Fibroblast of mammary gland (primary cell): ENCODE measurements around the gene APELA.
"Not testable (repeated sequence)": the region's sequence is repeated elsewhere in the genome, so short reads cannot be mapped to it uniquely, and the experiment has no call there.

Source experiments
- DNase-seq: peaks from one replicate; pipeline ENCODE4 v3.0.0-alpha.2; 2010; ENCODE audit warnings: low read depth
- H3K4me3 ChIP-seq: 2 replicates; pipeline ENCODE4 v1.5.1; 2011; ENCODE audit warnings: low read depth, mild to moderate bottlenecking, low read length, moderate library complexity; ENCODE audit not compliant: control insufficient read depth
- TF ChIP-seq, protein P1 (sequence below): conservative IDR thresholded peaks from 2 replicates; pipeline ENCODE4 v1.5.1; 2011; ENCODE audit warnings: low read depth, low read length, inconsistent platforms; ENCODE audit not compliant: control insufficient read depth, insufficient read depth

The APELA gene

DNA sequence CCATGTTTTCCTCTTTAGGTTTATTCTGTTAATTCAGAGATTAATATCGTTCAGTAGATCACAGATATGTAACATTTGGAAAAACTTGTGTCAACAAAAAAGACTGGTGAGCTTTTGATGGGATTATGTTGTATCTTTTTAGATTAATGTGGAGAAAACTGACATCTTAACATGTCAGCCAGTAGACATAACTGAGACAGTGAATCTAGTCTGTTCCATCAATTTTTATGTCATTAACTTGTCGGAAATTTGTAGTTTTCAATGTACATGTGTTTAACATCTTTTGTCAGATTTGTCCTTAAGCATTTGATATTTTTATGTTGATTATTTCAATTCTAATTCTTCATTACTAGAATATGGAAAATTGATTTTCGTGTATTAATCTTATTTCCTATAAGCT lies 42.0 kb downstream of the APELA start:
- TF ChIP-seq, protein P1, sequence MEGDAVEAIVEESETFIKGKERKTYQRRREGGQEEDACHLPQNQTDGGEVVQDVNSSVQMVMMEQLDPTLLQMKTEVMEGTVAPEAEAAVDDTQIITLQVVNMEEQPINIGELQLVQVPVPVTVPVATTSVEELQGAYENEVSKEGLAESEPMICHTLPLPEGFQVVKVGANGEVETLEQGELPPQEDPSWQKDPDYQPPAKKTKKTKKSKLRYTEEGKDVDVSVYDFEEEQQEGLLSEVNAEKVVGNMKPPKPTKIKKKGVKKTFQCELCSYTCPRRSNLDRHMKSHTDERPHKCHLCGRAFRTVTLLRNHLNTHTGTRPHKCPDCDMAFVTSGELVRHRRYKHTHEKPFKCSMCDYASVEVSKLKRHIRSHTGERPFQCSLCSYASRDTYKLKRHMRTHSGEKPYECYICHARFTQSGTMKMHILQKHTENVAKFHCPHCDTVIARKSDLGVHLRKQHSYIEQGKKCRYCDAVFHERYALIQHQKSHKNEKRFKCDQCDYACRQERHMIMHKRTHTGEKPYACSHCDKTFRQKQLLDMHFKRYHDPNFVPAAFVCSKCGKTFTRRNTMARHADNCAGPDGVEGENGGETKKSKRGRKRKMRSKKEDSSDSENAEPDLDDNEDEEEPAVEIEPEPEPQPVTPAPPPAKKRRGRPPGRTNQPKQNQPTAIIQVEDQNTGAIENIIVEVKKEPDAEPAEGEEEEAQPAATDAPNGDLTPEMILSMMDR, result no peak
- H3K4me3 ChIP-seq, result no peak overlapping the region
- no peak for DNase-seq

DNA sequence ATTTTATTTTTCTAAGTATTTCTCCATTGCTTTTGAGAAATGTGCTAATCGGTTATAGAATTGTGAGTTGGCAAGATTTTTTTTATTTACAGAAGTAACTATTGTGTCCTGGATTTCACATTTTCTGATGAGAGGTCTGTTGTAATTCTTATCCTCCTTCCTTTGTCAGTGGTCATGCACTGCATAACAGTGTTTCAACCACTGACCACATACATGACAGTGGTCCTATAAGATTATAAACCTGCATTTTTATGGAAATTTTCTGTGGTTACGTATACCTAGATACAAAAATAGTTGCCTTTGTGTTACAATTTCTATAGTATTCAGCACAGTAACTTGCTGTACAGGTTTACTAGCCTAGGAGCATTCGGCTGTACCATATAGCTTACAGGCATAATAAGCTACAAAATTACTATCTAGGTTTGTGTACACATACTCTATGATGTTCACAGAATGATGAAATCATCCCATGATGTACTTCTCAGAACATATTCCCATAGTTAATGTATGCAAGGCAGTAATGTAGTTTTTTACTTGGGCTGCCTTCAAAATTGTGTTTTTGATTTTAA lies 47.8 kb downstream of the APELA start:
- TF ChIP-seq, protein P1, result no peak
- no peak for DNase-seq
- no peak overlapping the region for H3K4me3 ChIP-seq

GRCh38 chr4:164926301-164926700 lies 49.3 kb downstream of the APELA start:
- peak; percentile 34 for DNase-seq
- TF ChIP-seq, protein P1, result no peak
- H3K4me3 ChIP-seq, result no peak overlapping the region

DNA sequence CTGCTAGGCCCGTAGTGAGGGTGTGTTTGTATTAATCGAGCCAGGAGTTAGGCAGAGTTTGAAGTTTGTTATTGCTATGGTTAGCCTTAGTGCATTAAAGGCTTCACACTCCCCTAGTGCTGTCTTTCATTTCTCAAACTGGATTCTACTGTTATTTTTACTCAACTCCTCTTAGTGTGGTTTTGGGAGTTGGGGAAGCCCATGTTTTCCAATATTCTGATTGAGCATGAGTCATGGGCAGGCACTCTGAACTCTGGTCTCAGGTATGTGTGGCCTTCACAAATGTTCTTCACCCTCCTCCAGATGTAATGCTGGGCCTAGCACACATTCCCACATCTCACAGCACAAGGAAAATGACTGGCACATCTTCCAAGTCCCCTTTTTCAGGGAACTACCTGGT lies 50.1 kb downstream of the APELA start:
- DNase-seq, result peak; percentile 34
- H3K4me3 ChIP-seq, result not testable (repeated sequence)

DNA sequence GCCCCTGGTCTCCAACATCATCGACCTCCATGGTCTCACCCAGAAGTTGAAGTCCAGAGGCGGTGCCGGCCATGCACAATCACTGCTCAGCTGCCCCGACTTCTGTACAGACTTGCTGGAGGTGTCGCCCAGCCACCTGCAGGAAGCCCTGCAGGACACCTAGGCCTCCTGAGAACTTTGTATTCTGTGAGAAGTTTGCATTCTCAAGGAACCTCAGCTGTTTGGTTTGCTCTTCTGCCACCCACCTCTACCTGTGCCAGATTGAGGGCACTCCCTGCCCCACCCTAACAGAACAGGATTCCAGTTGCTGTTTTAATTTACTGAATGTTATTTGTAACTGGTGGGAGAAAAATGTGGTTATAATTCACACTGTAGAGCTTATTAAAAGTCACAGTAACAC lies 53.7 kb downstream of the APELA start:
- H3K4me3 ChIP-seq, result no peak overlapping the region
- DNase-seq, result no peak
- TF ChIP-seq, protein P1, result no peak

- TF ChIP-seq, protein P1, result no peak
- DNase-seq, result peak; percentile 6
- H3K4me3 ChIP-seq, result no peak overlapping the region
Observed at GRCh38 chr4:164931551-164932324, 54.8 kb downstream of the APELA start.

- TF ChIP-seq, protein P1, result no peak
- no peak overlapping the region for H3K4me3 ChIP-seq
- no peak for DNase-seq
Observed at GRCh38 chr4:164933244-164933643, 56.3 kb downstream of the APELA start.
